Measurements from ENCODE around the gene HRAS.
"Not testable (repeated sequence)": the region's sequence is repeated elsewhere in the genome, so short reads cannot be mapped to it uniquely, and the experiment has no call there.

The HRAS gene

GRCh38 chr11:535519-536454 lies at the start of gene HRAS:
HRAS (minus strand) TSS chr11:535576.
- H3K9ac ChIP-seq (ENCODE audit: low read depth, low read length) = peak within 1 kb of the TSS; percentile 93
- peaks cover 3% of the 10 kb centered on the region; the same call in 1 of the 2 replicates for H3K36me3 ChIP-seq (ENCODE audit: insufficient read depth, low read length)
- no peaks in the 10 kb centered on the region for H3K9me3 ChIP-seq (ENCODE audit: control insufficient read depth, insufficient read depth, low read length)
- H3K4me1 ChIP-seq (ENCODE audit: insufficient read depth, low read length) = no peaks in the 10 kb centered on the region

GRCh38 chr11:584287-584686 lies 48.9 kb upstream of the HRAS start:
- Histone ChIP-seq H3K36me3 (ENCODE audit: insufficient read depth, low read length) (peaks cover 14% of the 10 kb centered on the region), H3K9me3 (ENCODE audit: control insufficient read depth, insufficient read depth, low read length) (no peaks in the 10 kb centered on the region), H3K4me1 (ENCODE audit: insufficient read depth, low read length) (no peaks in the 10 kb centered on the region; the same call in 1 of the 2 replicates), H3K9ac (ENCODE audit: low read depth, low read length) (no peak overlapping the region)

GRCh38 chr11:581752-582151 lies 46.4 kb upstream of the HRAS start:
- Histone ChIP-seq H3K9ac (ENCODE audit: low read depth, low read length) (no peak overlapping the region), H3K9me3 (ENCODE audit: control insufficient read depth, insufficient read depth, low read length) (no peaks in the 10 kb centered on the region), H3K4me1 (ENCODE audit: insufficient read depth, low read length) (peaks cover 11% of the 10 kb centered on the region), H3K36me3 (ENCODE audit: insufficient read depth, low read length) (peaks cover 6% of the 10 kb centered on the region)

- Histone ChIP-seq H3K4me1 (ENCODE audit: insufficient read depth, low read length) (peaks cover 11% of the 10 kb centered on the region), H3K36me3 (ENCODE audit: insufficient read depth, low read length) (peaks cover 6% of the 10 kb centered on the region), H3K9me3 (ENCODE audit: control insufficient read depth, insufficient read depth, low read length) (no peaks in the 10 kb centered on the region), H3K9ac (ENCODE audit: low read depth, low read length) (no peak overlapping the region)
Observed at GRCh38 chr11:581342-581741, 46.0 kb upstream of the HRAS start.

GRCh38 chr11:579830-580601 lies 44.6 kb upstream of the HRAS start:
- Histone ChIP-seq H3K9me3 (ENCODE audit: control insufficient read depth, insufficient read depth, low read length) (no peaks in the 10 kb centered on the region), H3K9ac (ENCODE audit: low read depth, low read length) (no peak overlapping the region), H3K36me3 (ENCODE audit: insufficient read depth, low read length) (peaks cover 6% of the 10 kb centered on the region), H3K4me1 (ENCODE audit: insufficient read depth, low read length) (peaks cover 11% of the 10 kb centered on the region)

- peaks cover 6% of the 10 kb centered on the region for H3K36me3 ChIP-seq (ENCODE audit: insufficient read depth, low read length)
- no peak overlapping the region; the same call in none of the 2 replicates for H3K9ac ChIP-seq (ENCODE audit: low read depth, low read length)
- H3K9me3 ChIP-seq (ENCODE audit: control insufficient read depth, insufficient read depth, low read length) = no peaks in the 10 kb centered on the region
- peaks cover 11% of the 10 kb centered on the region for H3K4me1 ChIP-seq (ENCODE audit: insufficient read depth, low read length)
Observed at GRCh38 chr11:578276-579035, 43.1 kb upstream of the HRAS start.

- H3K36me3 ChIP-seq (ENCODE audit: insufficient read depth, low read length) = peaks cover 6% of the 10 kb centered on the region
- no peaks in the 10 kb centered on the region for H3K9me3 ChIP-seq (ENCODE audit: control insufficient read depth, insufficient read depth, low read length)
- peaks cover 11% of the 10 kb centered on the region for H3K4me1 ChIP-seq (ENCODE audit: insufficient read depth, low read length)
- H3K9ac ChIP-seq (ENCODE audit: low read depth, low read length) = peak overlapping the region; percentile 60
Observed at GRCh38 chr11:577611-577894, 42.2 kb upstream of the HRAS start.

GRCh38 chr11:576811-577610 lies 41.6 kb upstream of the HRAS start:
- H3K4me1 ChIP-seq (ENCODE audit: insufficient read depth, low read length) = peaks cover 11% of the 10 kb centered on the region
- peaks cover 4% of the 10 kb centered on the region for H3K36me3 ChIP-seq (ENCODE audit: insufficient read depth, low read length)
- no peaks in the 10 kb centered on the region for H3K9me3 ChIP-seq (ENCODE audit: control insufficient read depth, insufficient read depth, low read length)
- peak overlapping the region; percentile 60 for H3K9ac ChIP-seq (ENCODE audit: low read depth, low read length)

- H3K4me1 ChIP-seq (ENCODE audit: insufficient read depth, low read length) = peaks cover 16% of the 10 kb centered on the region
- H3K9ac ChIP-seq (ENCODE audit: low read depth, low read length) = peak within 1 kb of the TSS; percentile 73
- no peaks in the 10 kb centered on the region; the same call in 1 of the 2 replicates for H3K36me3 ChIP-seq (ENCODE audit: insufficient read depth, low read length)
- no peaks in the 10 kb centered on the region for H3K9me3 ChIP-seq (ENCODE audit: control insufficient read depth, insufficient read depth, low read length)
Observed at GRCh38 chr11:575996-576768, 40.8 kb upstream of the HRAS start, which contains the start of gene PHRF1. PHRF1 (plus strand) TSS chr11:576470; CDS start chr11:581513, 5,043 bp downstream.

GRCh38 chr11:575313-575995 lies 40.1 kb upstream of the HRAS start:
- Histone ChIP-seq H3K4me1 (ENCODE audit: insufficient read depth, low read length) (peaks cover 16% of the 10 kb centered on the region), H3K9ac (ENCODE audit: low read depth, low read length) (peak overlapping the region; percentile 69; the same call in 1 of the 2 replicates), H3K9me3 (ENCODE audit: control insufficient read depth, insufficient read depth, low read length) (no peaks in the 10 kb centered on the region), H3K36me3 (ENCODE audit: insufficient read depth, low read length) (no peaks in the 10 kb centered on the region; the same call in 1 of the 2 replicates)

- peaks cover 16% of the 10 kb centered on the region for H3K4me1 ChIP-seq (ENCODE audit: insufficient read depth, low read length)
- no peaks in the 10 kb centered on the region for H3K9me3 ChIP-seq (ENCODE audit: control insufficient read depth, insufficient read depth, low read length)
- peak overlapping the region; percentile 69; the same call in 1 of the 2 replicates for H3K9ac ChIP-seq (ENCODE audit: low read depth, low read length)
- no peaks in the 10 kb centered on the region; the same call in 1 of the 2 replicates for H3K36me3 ChIP-seq (ENCODE audit: insufficient read depth, low read length)
Observed at GRCh38 chr11:574632-575312, 39.4 kb upstream of the HRAS start.

- peak overlapping the region; percentile 43; the same call in 1 of the 2 replicates for H3K9ac ChIP-seq (ENCODE audit: low read depth, low read length)
- H3K36me3 ChIP-seq (ENCODE audit: insufficient read depth, low read length) = not testable (repeated sequence)
Observed at GRCh38 chr11:574031-574570, 38.7 kb upstream of the HRAS start.

More at GRCh38 chr11:574031-574570, 38.7 kb upstream of the HRAS start:
- H3K9me3 ChIP-seq (ENCODE audit: control insufficient read depth, insufficient read depth, low read length) = not testable (repeated sequence)
- peaks cover 16% of the 10 kb centered on the region for H3K4me1 ChIP-seq (ENCODE audit: insufficient read depth, low read length)

Data from ES-I3 (cell line).